Vagina (tissue), 2 donors: ENCODE data around the gene USP21.

Experiments used
- CTCF ChIP-seq, 3 experiments: fragments of 450-650 bp in 2 of 3; fragments of 200-600 bp in 1 of 3; sonication (generic) in 1 of 3; IDR thresholded peaks; one replicate each; pipeline ENCODE4 v1.5.1; 2017 to 2019; ENCODE audit warnings: antibody characterized with exemption in 3 of 3, mild to moderate bottlenecking in 2 of 3, moderate library complexity in 2 of 3
- POLR2A ChIP-seq, 2 donors: fragments of 450-650 bp; IDR thresholded peaks; one replicate each; pipeline ENCODE4 v1.6.1; 2017; ENCODE audit warnings: antibody characterized with exemption in 2 of 2, mild to moderate bottlenecking in 2 of 2, moderate library complexity in 2 of 2

- no peak for TF ChIP-seq CTCF (IDR thresholded peaks at IDR 0.05)
- TF ChIP-seq POLR2A (IDR thresholded peaks at IDR 0.05) = no peak
Measured at GRCh38 chr1:161158316-161159010, 837 bp upstream of the USP21 start.
